Left renal cortex interstitium (tissue), 4 donors: Measurements from ENCODE around the gene FBL. TPM values are rescaled to one million over a fixed set of nuclear protein-coding genes. Genes with fewer than 3 reads are reported as not detected.
"Not testable (repeated sequence)": the region's sequence is repeated elsewhere in the genome, so short reads cannot be mapped to it uniquely, and the experiment has no call there.

Experiments
- DNase-seq, 4 donors: peaks; one replicate each; pipeline ENCODE4 v3.0.0-alpha.2; 2013; ENCODE audit warnings: low read depth in 4 of 4, low spot score in 2 of 4, missing footprints in 1 of 4
- polyA plus RNA-seq, 4 donors: library from polyadenylated mRNA; unstranded; fragments of 120-200 nt; gene quantifications; one replicate each; pipeline ENCODE4 v1.2.1, GENCODE V29; 2013; ENCODE audit not compliant: insufficient read length in 4 of 4

Gene FBL
- polyA plus RNA-seq, 4 donors: 328 to 352 (median 339) TPM

DNA sequence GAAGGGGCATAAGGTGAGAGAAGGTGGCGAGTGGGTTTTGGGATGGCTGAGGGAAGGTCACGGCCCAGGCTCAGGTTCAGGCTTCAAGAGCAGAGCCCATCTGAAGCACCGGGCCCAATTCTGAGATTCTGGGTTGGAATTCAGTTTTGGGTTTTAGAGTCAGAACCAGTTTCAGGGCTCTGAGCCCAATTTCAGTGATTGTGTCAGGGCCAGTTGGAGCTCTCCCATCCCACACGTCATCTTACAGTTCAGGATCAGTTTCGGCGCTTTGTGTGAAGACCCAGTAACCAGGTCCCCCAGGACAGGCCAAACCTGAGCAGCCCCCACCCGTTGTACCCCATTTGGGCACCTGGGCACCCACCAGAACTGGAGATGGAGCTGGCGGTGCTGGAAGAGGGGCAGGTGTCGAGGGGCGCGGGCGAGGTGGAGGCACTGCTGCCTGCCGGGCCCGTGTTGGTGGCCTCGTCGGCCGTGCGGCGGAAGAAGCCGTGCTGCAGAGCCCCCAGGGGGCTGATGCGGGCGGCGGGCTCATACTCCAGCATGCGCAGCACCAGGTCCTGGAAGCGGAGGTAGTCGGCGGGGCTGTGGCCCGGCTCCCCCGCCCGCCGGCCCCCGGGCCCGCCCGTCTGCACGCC, 19.8 kb downstream of the FBL start:
- DNase-seq: no peak

DNA sequence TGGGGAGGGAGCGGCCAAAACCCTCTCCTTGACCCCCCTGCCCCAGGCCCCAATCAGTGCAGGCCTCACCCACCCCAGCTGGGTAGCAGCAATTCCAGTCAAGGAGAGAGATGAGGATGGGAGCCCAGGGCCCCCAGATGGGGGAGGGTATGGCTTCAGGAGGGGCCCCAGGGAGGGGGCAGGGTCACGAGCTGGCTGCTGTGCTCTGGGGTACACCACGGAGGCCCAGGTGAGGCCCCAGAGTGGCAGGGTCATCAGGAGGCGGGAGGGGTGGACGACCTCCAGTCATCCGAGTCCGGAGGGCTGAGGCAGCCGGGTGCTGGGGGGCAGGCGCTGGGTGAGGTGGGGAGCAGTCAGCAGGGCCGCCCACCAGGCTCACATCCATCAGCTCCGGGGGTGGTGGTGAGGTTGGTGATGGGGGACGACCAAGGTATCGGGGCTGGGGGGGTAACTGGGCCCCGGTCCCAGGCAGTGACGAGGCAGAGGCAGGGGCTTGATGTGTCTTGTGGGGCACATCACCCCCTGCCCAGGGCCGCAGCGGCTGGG, 20.6 kb downstream of the FBL start:
- DNase-seq: no peak

- no peak for DNase-seq
Measured at GRCh38 chr19:39825093-39825463, 21.1 kb downstream of the FBL start.

GRCh38 chr19:39824143-39825092, 21.8 kb downstream of the FBL start:
- DNase-seq: peak in 3 of 4 donors; percentile 63 to 93 (median 87)

DNA sequence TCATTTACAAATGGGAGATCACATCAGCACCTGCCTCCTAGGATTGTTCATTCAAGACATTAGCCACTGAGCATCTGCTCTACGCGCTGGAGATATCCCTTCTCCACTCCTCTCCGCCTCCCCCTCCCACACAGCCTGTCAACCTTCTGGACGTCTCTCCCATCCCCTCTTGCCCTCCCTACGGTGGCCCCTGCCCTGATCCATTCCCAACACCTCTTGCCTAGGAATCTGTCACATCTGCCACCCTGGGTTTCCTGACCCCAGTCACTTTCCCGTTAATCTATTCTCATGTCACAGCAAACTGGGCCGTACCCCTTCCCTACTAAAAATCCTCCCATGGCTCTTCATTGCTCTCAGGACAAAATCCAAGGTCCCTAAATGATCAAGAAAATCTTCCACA, 22.5 kb downstream of the FBL start:
- no peak for DNase-seq

DNA sequence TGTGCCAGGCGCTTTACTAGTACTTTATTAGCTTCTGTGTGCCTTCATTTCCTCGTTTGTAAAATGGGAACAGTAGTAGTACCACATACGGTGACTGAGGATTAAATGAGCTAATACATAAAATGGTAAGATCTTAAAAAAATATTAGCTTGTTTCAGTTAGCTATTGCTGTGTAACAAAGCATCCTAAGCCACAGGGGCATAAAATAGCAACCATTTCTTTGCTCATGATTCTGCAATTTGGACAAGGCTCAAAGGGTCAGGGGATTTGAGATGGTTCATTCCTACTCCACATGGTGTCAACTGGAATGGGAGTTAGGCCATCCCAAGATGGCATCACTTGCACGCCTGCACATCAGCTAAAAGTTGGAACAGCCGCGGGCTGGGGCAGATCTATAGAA, 25.5 kb downstream of the FBL start:
- no peak for DNase-seq

- no peak for DNase-seq
Measured at GRCh38 chr19:39819786-39820185, 26.4 kb downstream of the FBL start.

GRCh38 chr19:39818626-39819097, 27.5 kb downstream of the FBL start:
- no peak for DNase-seq

- DNase-seq: no peak
Measured at GRCh38 chr19:39817888-39818561, 28.2 kb downstream of the FBL start.

GRCh38 chr19:39816287-39817048, 29.7 kb downstream of the FBL start:
- no peak for DNase-seq

- no peak for DNase-seq
Measured at GRCh38 chr19:39814595-39814994, 31.6 kb downstream of the FBL start.

DNA sequence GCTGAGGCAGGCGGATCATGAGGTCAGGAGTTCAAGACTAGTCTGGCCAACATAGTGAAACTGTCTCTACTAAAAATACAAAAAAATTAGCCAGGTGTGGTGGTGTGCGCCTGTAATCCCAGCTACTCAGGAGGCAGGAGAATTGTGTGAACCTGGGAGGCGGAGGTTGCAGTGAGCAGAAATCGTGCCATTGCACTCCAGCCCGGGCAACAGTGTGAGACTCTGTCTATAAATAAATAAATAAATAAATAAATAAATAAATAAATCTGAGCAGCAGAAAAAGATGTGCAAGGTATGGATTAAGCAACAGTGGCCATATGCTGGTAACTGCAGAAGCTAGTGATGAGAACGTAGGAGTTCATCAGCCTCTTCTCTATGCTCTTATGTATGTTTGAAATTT, 32.1 kb downstream of the FBL start:
- DNase-seq: not testable (repeated sequence)

DNA sequence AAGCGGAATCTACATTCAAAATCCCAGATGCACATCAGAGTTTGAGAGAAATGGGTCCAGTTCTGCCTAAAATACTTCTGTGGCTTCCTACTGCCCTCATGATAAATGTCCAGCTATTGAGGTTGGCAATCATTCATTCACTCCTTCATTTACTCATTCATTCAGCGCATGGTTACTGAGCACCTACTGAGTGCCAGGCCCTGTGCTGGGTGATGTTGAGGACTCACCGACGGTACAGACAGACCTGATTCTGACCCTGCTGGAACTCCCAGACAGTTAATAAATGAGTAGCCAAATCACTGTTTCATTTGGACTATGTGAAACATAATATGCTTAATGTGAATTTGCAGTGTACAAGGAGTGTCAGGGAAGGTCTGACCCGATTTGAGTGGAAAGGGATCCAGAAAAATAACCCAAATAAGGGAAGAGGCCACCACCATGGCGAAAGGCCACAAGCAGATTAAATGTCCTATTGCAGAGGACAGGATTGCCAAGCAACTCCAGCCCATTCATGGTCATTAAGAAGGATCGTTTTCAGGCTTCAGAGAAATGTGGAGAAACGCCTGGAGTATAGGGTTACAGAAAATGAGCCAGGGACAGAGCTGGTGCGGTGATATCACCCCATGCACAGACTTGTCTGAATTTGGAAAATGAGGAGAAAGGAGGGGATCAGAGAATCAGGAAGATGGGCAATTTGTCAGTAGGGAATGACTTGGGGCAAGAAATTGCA, 32.8 kb downstream of the FBL start:
- no peak for DNase-seq

DNA sequence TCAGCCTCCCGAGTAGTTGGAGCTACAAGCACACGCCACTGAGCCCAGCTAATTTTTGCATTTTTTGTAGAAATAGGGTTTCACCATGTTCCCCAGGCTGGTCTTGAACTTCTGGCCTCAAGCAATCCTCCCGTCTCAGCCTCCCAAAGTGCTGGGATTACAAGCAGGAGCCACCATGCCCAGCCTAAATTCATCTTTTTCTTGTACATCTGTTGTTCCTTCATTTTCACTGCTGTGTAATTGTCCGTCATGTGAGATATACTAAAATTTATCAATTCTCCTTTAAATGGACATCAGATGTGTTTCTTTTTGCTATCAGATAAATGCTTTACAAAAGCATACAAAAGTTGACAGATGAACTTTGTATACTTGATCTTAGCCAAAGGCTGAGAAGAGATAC, 35.1 kb downstream of the FBL start:
- no peak for DNase-seq

DNA sequence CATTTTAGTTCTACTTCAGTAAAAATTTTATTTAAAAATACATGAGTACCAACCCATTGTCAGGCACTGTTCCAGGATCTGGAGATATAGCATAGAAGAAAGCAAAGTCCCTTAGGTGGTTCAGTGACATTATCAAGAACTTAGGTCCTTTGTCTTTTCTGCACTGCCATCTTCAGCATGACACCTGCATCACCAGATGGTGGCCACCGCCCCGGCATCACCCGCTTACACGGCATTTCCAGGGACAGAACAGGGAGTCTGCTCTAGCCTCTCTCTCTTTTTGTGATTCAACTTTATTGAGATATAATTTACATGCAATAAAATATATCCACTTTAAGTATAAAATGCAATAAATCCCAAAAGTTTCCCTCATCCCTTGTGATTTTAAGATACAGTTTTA, 35.8 kb downstream of the FBL start:
- no peak for DNase-seq

GRCh38 chr19:39809368-39809767, 36.8 kb downstream of the FBL start:
- no peak for DNase-seq

- not testable (repeated sequence) for DNase-seq
Measured at GRCh38 chr19:39808688-39809087, 37.5 kb downstream of the FBL start.

DNA sequence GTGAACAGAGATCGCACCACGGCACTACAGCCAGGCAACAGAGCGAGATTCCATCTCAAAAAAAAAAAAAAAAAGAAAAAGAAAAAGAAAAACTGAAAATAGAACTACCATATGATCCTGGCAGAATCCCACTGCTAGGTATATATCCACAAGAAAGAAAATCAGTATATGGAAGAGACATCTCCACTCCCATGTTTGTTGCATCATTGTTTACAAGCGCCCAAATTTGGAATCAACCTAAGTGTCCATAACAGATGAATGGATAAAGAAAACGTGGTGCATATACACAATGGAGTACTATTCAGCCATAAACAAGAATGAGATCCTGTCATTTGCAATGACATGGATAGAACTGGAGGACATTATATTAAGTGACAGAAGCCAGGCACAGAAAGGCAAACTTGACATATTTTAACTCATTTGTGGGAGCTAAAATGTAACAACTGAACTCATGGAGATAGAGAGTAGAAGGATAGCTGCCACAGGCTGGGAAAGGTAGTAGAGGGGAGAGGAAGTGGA, 38.3 kb downstream of the FBL start:
- no peak for DNase-seq

DNA sequence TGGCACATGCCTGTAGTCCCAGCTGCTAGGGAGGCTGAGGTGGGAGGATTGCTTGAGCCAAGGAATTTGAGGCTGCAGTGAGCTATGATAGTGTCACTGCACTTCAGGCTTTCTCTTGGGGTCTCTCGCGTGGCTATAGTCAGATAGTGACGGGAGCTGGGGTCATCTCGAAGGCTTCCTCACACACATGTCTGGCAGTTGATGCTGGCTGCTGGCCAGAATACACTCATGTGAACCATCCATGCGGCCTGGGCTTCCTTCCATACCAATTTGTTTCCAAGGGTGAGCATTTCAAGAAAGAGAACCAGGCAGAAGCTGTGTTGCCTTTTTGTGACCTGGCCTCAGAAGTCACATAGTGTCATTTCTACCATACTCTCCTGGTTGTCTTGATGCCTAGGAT, 41.1 kb downstream of the FBL start:
- no peak for DNase-seq
